ENCODE results near the gene COPS2. TPM values are rescaled to one million over a fixed set of nuclear protein-coding genes. Genes with fewer than 3 reads are reported as not detected.

The COPS2 gene
- total and polyA plus RNA-seq, 10 of the 15 experiments (the other 5 are each of a cell fraction or from before 2014, with no cell fraction given): 31.5 to 115 (median 76.3) TPM

- in situ Hi-C loops (cut with MboI): loop anchor here (5.0 to 25.0 kb wide), 3 partner anchors 287 to 792 kb away; partner anchors contain the start of genes DTWD1 and FAM227B
- CTCF ChIA-PET: interaction anchor here (3.7 kb wide), 1 partner anchor 8 kb away, joined by 31 read pairs; no protein-coding TSS in a partner anchor
- H3K4me1 ChIP-seq (ENCODE audit: control insufficient read depth, insufficient read depth, low read length): no peaks in the 10 kb centered on the region
- no peak for FAIRE-seq
- RAD21 ChIA-PET (ENCODE audit: unreplicated experiment): interaction anchor here (1.8 kb wide), 1 partner anchor 8 kb away, joined by 9 read pairs; no protein-coding TSS in a partner anchor
- SMC1A ChIA-PET (ENCODE audit: uncharacterized antibody, unreplicated experiment): interaction anchor here (1.5 to 3.3 kb wide), 4 partner anchors 9 to 292 kb away, joined by 3 to 18 read pairs (median 6); partner anchors contain the start of gene SECISBP2L
- intact Hi-C loops (cut with micrococcal nuclease; ENCODE audit: unreplicated experiment): loop anchor here (10.0 kb wide), 1 partner anchor 800 kb away; no protein-coding TSS in a partner anchor
- peak overlapping the region; percentile 97 for H3K4me3 ChIP-seq
- H3K27me3 ChIP-seq (replicated peaks in 1 of 2; ENCODE audit: control insufficient read depth in 2 of 2, insufficient read depth in 2 of 2, low read length in 1 of 2): no peaks in the 10 kb centered on the region
- under 1% methylated on average over 8 of the region's 8 CpGs for WGBS (ENCODE audit: insufficient coverage, insufficient replicate concordance, low lambda C conversion rate, missing lambda C conversion rate)
- H3K36me3 ChIP-seq (ENCODE audit: control insufficient read depth in 2 of 2, insufficient read depth in 2 of 2, low read length in 1 of 2): 0 out of 4 replicates have a peak, but pooled peaks cover 0 to 2% of the 10 kb centered on the region in 2 experiments
- POLR2A ChIA-PET: no interaction called here
- peaks cover 75% of the 10 kb centered on the region for H3K79me2 ChIP-seq (ENCODE audit: control insufficient read depth, insufficient read depth, low read length)
- DNase-seq (ENCODE audit: low read depth, low spot score): no peak
- no TSS peak for BruUV-seq (replicated peaks)
- no peaks in the 10 kb centered on the region for H4K20me1 ChIP-seq (ENCODE audit: control insufficient read depth, insufficient read depth)
- no peaks in the 10 kb centered on the region for H3K9me3 ChIP-seq (replicated peaks; ENCODE audit: control insufficient read depth, insufficient read depth, low read length)
- H3K27ac ChIP-seq (ENCODE audit: control insufficient read depth, insufficient read depth): peak overlapping the region; percentile 84; the same call in 1 of the 2 replicates
- no peak overlapping the region for H2AFZ ChIP-seq (ENCODE audit: control insufficient read depth, low read depth, low read length)
- no peak for ATAC-seq
- peak overlapping the region; percentile 77 for H3K4me2 ChIP-seq (ENCODE audit: control insufficient read depth, insufficient read depth)
- peak overlapping the region; percentile 89 for H3K9ac ChIP-seq (ENCODE audit: control insufficient read depth, insufficient read depth, low read length)
- TF ChIP-seq FOS (IDR thresholded peaks at IDR 0.05; ENCODE audit: borderline replicate concordance, extremely low read depth, insufficient read length) (no peak), PAX8 (IDR thresholded peaks at IDR 0.05) (no peak), MYC (IDR thresholded peaks at IDR 0.05; ENCODE audit: insufficient read depth, insufficient read length, insufficient replicate concordance, low read length, severe bottlenecking) (no peak), ZNF207 (IDR thresholded peaks at IDR 0.05; ENCODE audit: borderline replicate concordance) (no peak), ZNF217 (IDR thresholded peaks at IDR 0.05) (no peak), RCOR1 (conservative IDR thresholded peaks at IDR 0.05; ENCODE audit: low read depth, low read length) (no peak), CBX5 (IDR thresholded peaks at IDR 0.05; ENCODE audit: low read depth) (no peak), RB1 (IDR thresholded peaks at IDR 0.05; ENCODE audit: borderline replicate concordance) (no peak), CUX1 (IDR thresholded peaks at IDR 0.05; ENCODE audit: insufficient replicate concordance, low read depth, low read length) (no peak), KLF5 (IDR thresholded peaks at IDR 0.05; ENCODE audit: partially characterized antibody) (no peak), ZNF274 (IDR thresholded peaks at IDR 0.05; ENCODE audit: insufficient read depth, insufficient read length) (no peak), SUPT20H (IDR thresholded peaks at IDR 0.05; ENCODE audit: borderline replicate concordance, control insufficient read depth, low read depth, low read length) (no peak), SP1 (IDR thresholded peaks at IDR 0.05; ENCODE audit: low read depth, low read length) (no peak), JUND (IDR thresholded peaks at IDR 0.05; ENCODE audit: low read depth, low read length) (no peak), CTCF (IDR thresholded peaks at IDR 0.05 in 2 of 3, conservative IDR thresholded peaks at IDR 0.05 in 1 of 3; ENCODE audit: control insufficient read depth in 2 of 3, extremely low read depth in 1 of 3, insufficient read depth in 1 of 3, low read depth in 3 of 3, low read length in 3 of 3) (no peak), ETV6 (conservative IDR thresholded peaks at IDR 0.05 in 1 of 2, IDR thresholded peaks at IDR 0.05 in 1 of 2; ENCODE audit: borderline replicate concordance in 1 of 2, low read depth in 1 of 2) (no peak)
Measured at GRCh38 chr15:49154359-49154758, 1.0 kb downstream of the COPS2 start.
